Mesodermal cell (in vitro differentiated cells): ENCODE results near the gene SLC38A1.
"Not testable (repeated sequence)": the region's sequence is repeated elsewhere in the genome, so short reads cannot be mapped to it uniquely, and the experiment has no call there.

Experiments used
- H3K27ac ChIP-seq: 2 replicates; pipeline ENCODE4 v1.7.0; 2013; ENCODE audit warnings: mild to moderate bottlenecking, low read depth, low read length, moderate library complexity; ENCODE audit not compliant: severe bottlenecking
- H3K36me3 ChIP-seq: 2 replicates; pipeline ENCODE4 v1.7.1; 2013; ENCODE audit warnings: mild to moderate bottlenecking, low read length, moderate library complexity; ENCODE audit not compliant: control insufficient read depth, insufficient read depth
- H3K4me1 ChIP-seq: one replicate; pipeline ENCODE4 v1.7.1; 2013; ENCODE audit warnings: mild to moderate bottlenecking, low read length; ENCODE audit not compliant: insufficient read depth, control insufficient read depth, poor library complexity, severe bottlenecking
- H3K4me3 ChIP-seq: 2 replicates; pipeline ENCODE4 v1.7.0; 2013; ENCODE audit warnings: low read length, control low read depth, mild to moderate bottlenecking; ENCODE audit not compliant: insufficient read depth, poor library complexity, severe bottlenecking; ENCODE audit errors: extremely low read depth
- H3K9me3 ChIP-seq: 2 replicates; pipeline ENCODE4 v1.7.1; 2013; ENCODE audit warnings: mild to moderate bottlenecking, low read length, moderate library complexity; ENCODE audit not compliant: control insufficient read depth
- WGBS, 2 experiments: methylation state at CpG; one replicate each; pipeline ENCODE4 v1.1.5; 2013; ENCODE audit warnings: missing lambda C conversion rate in 2 of 2; ENCODE audit not compliant: insufficient coverage in 2 of 2; 5-methylcytosine and 5-hydroxymethylcytosine counted together

Gene SLC38A1

GRCh38 chr12:46208370-46208769 is 60.5 kb downstream of the SLC38A1 start:
- Histone ChIP-seq H3K4me1 (peaks cover 3% of the 10 kb centered on the region), H3K27ac (no peak overlapping the region), H3K9me3 (no peaks in the 10 kb centered on the region), H3K36me3 (peaks cover 83% of the 10 kb centered on the region), H3K4me3 (no peak overlapping the region)

GRCh38 chr12:46207644-46208043 is 61.2 kb downstream of the SLC38A1 start:
- Histone ChIP-seq H3K4me3 (no peak overlapping the region), H3K9me3 (no peaks in the 10 kb centered on the region), H3K4me1 (peaks cover 3% of the 10 kb centered on the region), H3K36me3 (peaks cover 83% of the 10 kb centered on the region), H3K27ac (no peak overlapping the region)

- Histone ChIP-seq H3K4me1 (peaks cover 3% of the 10 kb centered on the region), H3K36me3 (peaks cover 84% of the 10 kb centered on the region), H3K9me3 (no peaks in the 10 kb centered on the region), H3K4me3 (no peak overlapping the region), H3K27ac (no peak overlapping the region)
- WGBS, 2 experiments: 50 to 83% methylated on average over 2 of the region's 3 CpGs
Measured at GRCh38 chr12:46206471-46206870, 62.4 kb downstream of the SLC38A1 start.

GRCh38 chr12:46205294-46205693 is 63.5 kb downstream of the SLC38A1 start:
- peaks cover 3% of the 10 kb centered on the region for H3K4me1 ChIP-seq
- H3K4me3 ChIP-seq: no peak overlapping the region
- H3K36me3 ChIP-seq: peaks cover 84% of the 10 kb centered on the region
- no peaks in the 10 kb centered on the region for H3K9me3 ChIP-seq
- no peak overlapping the region for H3K27ac ChIP-seq
- no CpG with 5 or more reads among the region's 2 CpGs for WGBS, 2 experiments

GRCh38 chr12:46201284-46201789 is 67.5 kb downstream of the SLC38A1 start:
- Histone ChIP-seq H3K27ac (no peak overlapping the region), H3K9me3 (peaks cover 3% of the 10 kb centered on the region), H3K4me3 (no peak overlapping the region), H3K36me3 (peaks cover 95% of the 10 kb centered on the region), H3K4me1 (no peaks in the 10 kb centered on the region)
- 56 to 100% methylated on average over 1 to 2 of the region's 5 CpGs for whole genome bisulfite sequencing, 2 experiments

- no peak overlapping the region for H3K4me3 ChIP-seq
- peaks cover 4% of the 10 kb centered on the region for H3K9me3 ChIP-seq
- 100% methylated on average over 2 of the region's 3 CpGs; no CpG with 5 or more reads in 1 of the 2 experiments for WGBS, 2 experiments
- peaks cover 95% of the 10 kb centered on the region for H3K36me3 ChIP-seq
- H3K4me1 ChIP-seq: no peaks in the 10 kb centered on the region
- H3K27ac ChIP-seq: no peak overlapping the region
Measured at GRCh38 chr12:46200551-46200950, 68.3 kb downstream of the SLC38A1 start.

- H3K36me3 ChIP-seq: peaks cover 96% of the 10 kb centered on the region
Measured at GRCh38 chr12:46198913-46199312, 69.9 kb downstream of the SLC38A1 start.

GRCh38 chr12:46197883-46198282 is 71.0 kb downstream of the SLC38A1 start:
- H3K36me3 ChIP-seq: peaks cover 96% of the 10 kb centered on the region
- H3K27ac ChIP-seq: no peak overlapping the region
- H3K4me3 ChIP-seq: no peak overlapping the region
- no peaks in the 10 kb centered on the region for H3K4me1 ChIP-seq
- 91 to 100% methylated on average over 4 of the region's 5 CpGs for WGBS, 2 experiments
- H3K9me3 ChIP-seq: peaks cover 6% of the 10 kb centered on the region

More at GRCh38 chr12:46198913-46199312, 69.9 kb downstream of the SLC38A1 start:
- Histone ChIP-seq H3K9me3 (peaks cover 6% of the 10 kb centered on the region), H3K4me1 (no peaks in the 10 kb centered on the region), H3K27ac (no peak overlapping the region), H3K4me3 (no peak overlapping the region)
- WGBS, 2 experiments: 80% methylated on average over 3 of the region's 5 CpGs; no CpG with 5 or more reads in 1 of the 2 experiments

GRCh38 chr12:46190533-46190932 is 78.3 kb downstream of the SLC38A1 start:
- not testable (repeated sequence) for H3K4me1 ChIP-seq, H3K9me3 ChIP-seq, H3K27ac ChIP-seq, H3K4me3 ChIP-seq
- WGBS, 2 experiments: no CpG with 5 or more reads among the region's 2 CpGs
- H3K36me3 ChIP-seq: peaks cover 68% of the 10 kb centered on the region

GRCh38 chr12:46188170-46188569 is 80.7 kb downstream of the SLC38A1 start:
- no peak overlapping the region for H3K27ac ChIP-seq
- no peak overlapping the region for H3K4me3 ChIP-seq
- no CpG with 5 or more reads among the region's 2 CpGs for WGBS, 2 experiments
- H3K36me3 ChIP-seq: peaks cover 44% of the 10 kb centered on the region
- no peaks in the 10 kb centered on the region for H3K4me1 ChIP-seq
- H3K9me3 ChIP-seq: no peaks in the 10 kb centered on the region

- Histone ChIP-seq H3K9me3 (no peaks in the 10 kb centered on the region), H3K36me3 (peaks cover 37% of the 10 kb centered on the region), H3K4me1 (no peaks in the 10 kb centered on the region), H3K4me3 (no peak overlapping the region), H3K27ac (no peak overlapping the region)
- 93 to 100% methylated on average over 2 to 3 of the region's 3 CpGs for WGBS, 2 experiments
Measured at GRCh38 chr12:46187023-46187422, 81.8 kb downstream of the SLC38A1 start.
